Lower lobe of right lung (tissue), 2 donors: Measurements from ENCODE around the gene FIG4. TPM values are rescaled to one million over a fixed set of nuclear protein-coding genes. Genes with fewer than 3 reads are reported as not detected.
"Not testable (repeated sequence)": the region's sequence is repeated elsewhere in the genome, so short reads cannot be mapped to it uniquely, and the experiment has no call there.

Source experiments
- ATAC-seq, 2 donors: fragments of 200-7000 bp; cut with Tn5 transposase; one replicate each; pipeline ENCODE4 v1.9.1; 2020 to 2022; ENCODE audit warnings: mild to moderate bottlenecking in 2 of 2, moderate library complexity in 2 of 2
- DNase-seq: peaks from one replicate; pipeline ENCODE4 v3.0.0-alpha.2; 2020
- H3K27ac ChIP-seq: fragments of 200-600 bp; one replicate; pipeline ENCODE4 v1.8.0; 2022
- H3K27me3 ChIP-seq: fragments of 200-600 bp; one replicate; pipeline ENCODE4 v1.8.0; 2022; ENCODE audit warnings: low read depth
- H3K36me3 ChIP-seq: fragments of 200-600 bp; one replicate; pipeline ENCODE4 v1.8.0; 2022; ENCODE audit warnings: mild to moderate bottlenecking
- H3K4me1 ChIP-seq: fragments of 200-600 bp; one replicate; pipeline ENCODE4 v1.8.0; 2022
- H3K4me3 ChIP-seq: fragments of 200-600 bp; one replicate; pipeline ENCODE4 v1.8.0; 2022; ENCODE audit warnings: mild to moderate bottlenecking
- H3K9me3 ChIP-seq: fragments of 200-600 bp; one replicate; pipeline ENCODE4 v1.8.0; 2022
- CTCF ChIP-seq: fragments of 200-600 bp; IDR thresholded peaks from one replicate; pipeline ENCODE4 v1.8.0; 2022; ENCODE audit warnings: antibody characterized with exemption, mild to moderate bottlenecking
- intact Hi-C: fragments of 100-400 bp; cut with DNase I; formaldehyde crosslinking; loops from one replicate; pipeline ENCODE4 v1.11.0; 2022
- total RNA-seq: library from RNA; stranded (reverse); fragmentation: NEBNext Ultra II Directional; extraction: Animal tissue kit (Norgen Biotek cat#: 25700); gene quantifications from one replicate; pipeline ENCODE4 v1.2.1, GENCODE V29; 2021
- donor health status: DM: no; HTN: yes; CAD: no; lungs with severe emphysema.

FIG4 gene
- total RNA-seq, 1 donor from 2014 or later: 44.5 TPM

- ATAC-seq: no peak
- no peak for TF ChIP-seq CTCF
- H3K4me1 ChIP-seq: no peaks in the 10 kb centered on the region
Observed at GRCh38 chr6:109722564-109723254, 31.6 kb downstream of the FIG4 start.

GRCh38 chr6:109725250-109725649, 34.2 kb downstream of the FIG4 start:
- H3K9me3 ChIP-seq, H3K36me3 ChIP-seq, intact Hi-C loops, DNase-seq, H3K27ac ChIP-seq, H3K4me1 ChIP-seq, ATAC-seq, H3K4me3 ChIP-seq, H3K27me3 ChIP-seq: not testable (repeated sequence)

More at GRCh38 chr6:109722564-109723254, 31.6 kb downstream of the FIG4 start:
- Histone ChIP-seq H3K4me3 (no peak overlapping the region), H3K27me3 (no peaks in the 10 kb centered on the region), H3K36me3 (peaks cover 13% of the 10 kb centered on the region), H3K27ac (no peak overlapping the region), H3K9me3 (no peaks in the 10 kb centered on the region)
- DNase-seq: no peak
- intact Hi-C loops: no loop called here

- no peak for TF ChIP-seq CTCF
- H3K27ac ChIP-seq: no peak overlapping the region
- DNase-seq: no peak
- intact Hi-C loops: no loop called here
- no peaks in the 10 kb centered on the region for H3K4me1 ChIP-seq
- ATAC-seq: no peak
- no peak overlapping the region for H3K4me3 ChIP-seq
- H3K9me3 ChIP-seq: no peaks in the 10 kb centered on the region
- no peaks in the 10 kb centered on the region for H3K27me3 ChIP-seq
- peaks cover 36% of the 10 kb centered on the region for H3K36me3 ChIP-seq
Observed at GRCh38 chr6:109736273-109737025, 45.4 kb downstream of the FIG4 start.

- H3K27ac ChIP-seq: no peak overlapping the region
- H3K9me3 ChIP-seq: no peaks in the 10 kb centered on the region
- intact Hi-C loops: no loop called here
- H3K4me1 ChIP-seq: no peaks in the 10 kb centered on the region
- peaks cover 35% of the 10 kb centered on the region for H3K36me3 ChIP-seq
- no peak overlapping the region for H3K4me3 ChIP-seq
- H3K27me3 ChIP-seq: no peaks in the 10 kb centered on the region
- no peak for DNase-seq
- ATAC-seq: no peak
- TF ChIP-seq CTCF: no peak
Observed at GRCh38 chr6:109738255-109738654, 47.2 kb downstream of the FIG4 start.

- no peaks in the 10 kb centered on the region for H3K4me1 ChIP-seq
- DNase-seq (no peak), ATAC-seq (no peak)
- intact Hi-C loops: no loop called here
- no peak overlapping the region for H3K27ac ChIP-seq
- H3K4me3 ChIP-seq: no peak overlapping the region
- no peak for TF ChIP-seq CTCF
- H3K36me3 ChIP-seq: peaks cover 35% of the 10 kb centered on the region
- no peaks in the 10 kb centered on the region for H3K9me3 ChIP-seq
- H3K27me3 ChIP-seq: no peaks in the 10 kb centered on the region
Observed at GRCh38 chr6:109738667-109739066, 47.6 kb downstream of the FIG4 start.

GRCh38 chr6:109739686-109740085, 48.6 kb downstream of the FIG4 start:
- H3K36me3 ChIP-seq: peaks cover 41% of the 10 kb centered on the region
- ATAC-seq (no peak), DNase-seq (no peak)
- no peaks in the 10 kb centered on the region for H3K4me1 ChIP-seq
- no peak overlapping the region for H3K27ac ChIP-seq
- TF ChIP-seq CTCF: no peak
- no peak overlapping the region for H3K4me3 ChIP-seq
- H3K27me3 ChIP-seq: no peaks in the 10 kb centered on the region
- no peaks in the 10 kb centered on the region for H3K9me3 ChIP-seq
- intact Hi-C loops: no loop called here
